ENCODE data around the gene UBAC2. TPM values are rescaled to one million over a fixed set of nuclear protein-coding genes. Genes with fewer than 3 reads are reported as not detected.

Gene UBAC2
- total and polyA plus RNA-seq, 4 donors, result 32.9 to 42.3 (median 35.3) TPM

GRCh38 chr13:99303863-99304521 lies 103.3 kb downstream of the UBAC2 start:
- WGBS, result 82% methylated on average over 14 of the region's 14 CpGs
- Histone ChIP-seq H3K27ac (ENCODE audit: low read depth in 1 of 2, low read length in 2 of 2) (peak overlapping the region in 1 of 2 donors; percentile 20), H3K9me3 (ENCODE audit: control insufficient read depth in 4 of 4, low read length in 3 of 4) (no peaks in the 10 kb centered on the region), H3K9ac (ENCODE audit: low read depth in 1 of 2, low read length in 2 of 2) (no peak overlapping the region), H3K4me1 (ENCODE audit: control insufficient read depth in 4 of 4, insufficient read depth in 4 of 4, low read length in 3 of 4) (no peaks in the 10 kb centered on the region), H3K4me3 (ENCODE audit: low read depth in 1 of 3, low read length in 3 of 3) (no peak overlapping the region), H3K27me3 (ENCODE audit: control insufficient read depth in 4 of 4, insufficient read depth in 4 of 4, low read length in 3 of 4) (no peaks in the 10 kb centered on the region), H3K36me3 (ENCODE audit: control insufficient read depth in 4 of 4, insufficient read depth in 3 of 4, low read depth in 1 of 4, low read length in 3 of 4) (no peaks in the 10 kb centered on the region)
- TF ChIP-seq, protein P1, sequence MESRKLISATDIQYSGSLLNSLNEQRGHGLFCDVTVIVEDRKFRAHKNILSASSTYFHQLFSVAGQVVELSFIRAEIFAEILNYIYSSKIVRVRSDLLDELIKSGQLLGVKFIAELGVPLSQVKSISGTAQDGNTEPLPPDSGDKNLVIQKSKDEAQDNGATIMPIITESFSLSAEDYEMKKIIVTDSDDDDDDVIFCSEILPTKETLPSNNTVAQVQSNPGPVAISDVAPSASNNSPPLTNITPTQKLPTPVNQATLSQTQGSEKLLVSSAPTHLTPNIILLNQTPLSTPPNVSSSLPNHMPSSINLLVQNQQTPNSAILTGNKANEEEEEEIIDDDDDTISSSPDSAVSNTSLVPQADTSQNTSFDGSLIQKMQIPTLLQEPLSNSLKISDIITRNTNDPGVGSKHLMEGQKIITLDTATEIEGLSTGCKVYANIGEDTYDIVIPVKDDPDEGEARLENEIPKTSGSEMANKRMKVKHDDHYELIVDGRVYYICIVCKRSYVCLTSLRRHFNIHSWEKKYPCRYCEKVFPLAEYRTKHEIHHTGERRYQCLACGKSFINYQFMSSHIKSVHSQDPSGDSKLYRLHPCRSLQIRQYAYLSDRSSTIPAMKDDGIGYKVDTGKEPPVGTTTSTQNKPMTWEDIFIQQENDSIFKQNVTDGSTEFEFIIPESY (IDR thresholded peaks at IDR 0.05), result no peak
- TF ChIP-seq EGR1 (IDR thresholded peaks at IDR 0.05; ENCODE audit: low read depth in 2 of 2) (no peak), SP1 (IDR thresholded peaks at IDR 0.05) (no peak), FOXA1 (IDR thresholded peaks at IDR 0.05) (no peak), MAX (IDR thresholded peaks at IDR 0.05) (no peak), HNF4G (IDR thresholded peaks at IDR 0.05) (no peak), TAF1 (conservative IDR thresholded peaks at IDR 0.05) (no peak), NR2F2 (IDR thresholded peaks at IDR 0.05) (no peak), GABPA (IDR thresholded peaks at IDR 0.05 in 1 of 2, conservative IDR thresholded peaks at IDR 0.05 in 1 of 2) (no peak), CTCF (IDR thresholded peaks at IDR 0.05; ENCODE audit: low read depth, low read length, missing input control) (no peak), FOXA2 (IDR thresholded peaks at IDR 0.05) (no peak), ATF3 (IDR thresholded peaks at IDR 0.05) (no peak), RAD21 (IDR thresholded peaks at IDR 0.05) (no peak), JUND (IDR thresholded peaks at IDR 0.05) (no peak)
- TF ChIP-seq, protein P2, sequence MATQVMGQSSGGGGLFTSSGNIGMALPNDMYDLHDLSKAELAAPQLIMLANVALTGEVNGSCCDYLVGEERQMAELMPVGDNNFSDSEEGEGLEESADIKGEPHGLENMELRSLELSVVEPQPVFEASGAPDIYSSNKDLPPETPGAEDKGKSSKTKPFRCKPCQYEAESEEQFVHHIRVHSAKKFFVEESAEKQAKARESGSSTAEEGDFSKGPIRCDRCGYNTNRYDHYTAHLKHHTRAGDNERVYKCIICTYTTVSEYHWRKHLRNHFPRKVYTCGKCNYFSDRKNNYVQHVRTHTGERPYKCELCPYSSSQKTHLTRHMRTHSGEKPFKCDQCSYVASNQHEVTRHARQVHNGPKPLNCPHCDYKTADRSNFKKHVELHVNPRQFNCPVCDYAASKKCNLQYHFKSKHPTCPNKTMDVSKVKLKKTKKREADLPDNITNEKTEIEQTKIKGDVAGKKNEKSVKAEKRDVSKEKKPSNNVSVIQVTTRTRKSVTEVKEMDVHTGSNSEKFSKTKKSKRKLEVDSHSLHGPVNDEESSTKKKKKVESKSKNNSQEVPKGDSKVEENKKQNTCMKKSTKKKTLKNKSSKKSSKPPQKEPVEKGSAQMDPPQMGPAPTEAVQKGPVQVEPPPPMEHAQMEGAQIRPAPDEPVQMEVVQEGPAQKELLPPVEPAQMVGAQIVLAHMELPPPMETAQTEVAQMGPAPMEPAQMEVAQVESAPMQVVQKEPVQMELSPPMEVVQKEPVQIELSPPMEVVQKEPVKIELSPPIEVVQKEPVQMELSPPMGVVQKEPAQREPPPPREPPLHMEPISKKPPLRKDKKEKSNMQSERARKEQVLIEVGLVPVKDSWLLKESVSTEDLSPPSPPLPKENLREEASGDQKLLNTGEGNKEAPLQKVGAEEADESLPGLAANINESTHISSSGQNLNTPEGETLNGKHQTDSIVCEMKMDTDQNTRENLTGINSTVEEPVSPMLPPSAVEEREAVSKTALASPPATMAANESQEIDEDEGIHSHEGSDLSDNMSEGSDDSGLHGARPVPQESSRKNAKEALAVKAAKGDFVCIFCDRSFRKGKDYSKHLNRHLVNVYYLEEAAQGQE (IDR thresholded peaks at IDR 0.05), result no peak
- DNase-seq (ENCODE audit: low spot score), result no peak

- no peak for DNase-seq (ENCODE audit: low spot score)
- Histone ChIP-seq H3K9ac (ENCODE audit: low read depth in 1 of 2, low read length in 2 of 2) (peak overlapping the region in 1 of 2 donors; percentile 17), H3K4me1 (ENCODE audit: control insufficient read depth in 4 of 4, insufficient read depth in 4 of 4, low read length in 3 of 4) (no peaks in the 10 kb centered on the region), H3K4me3 (ENCODE audit: low read depth in 1 of 3, low read length in 3 of 3) (no peak overlapping the region), H3K27me3 (ENCODE audit: control insufficient read depth in 4 of 4, insufficient read depth in 4 of 4, low read length in 3 of 4) (no peaks in the 10 kb centered on the region), H3K36me3 (ENCODE audit: control insufficient read depth in 4 of 4, insufficient read depth in 3 of 4, low read depth in 1 of 4, low read length in 3 of 4) (peaks cover 0 to under 1% (median 0%) of the 10 kb centered on the region in 4 donors), H3K9me3 (ENCODE audit: control insufficient read depth in 4 of 4, low read length in 3 of 4) (no peaks in the 10 kb centered on the region), H3K27ac (ENCODE audit: low read depth in 1 of 2, low read length in 2 of 2) (peak overlapping the region in 1 of 2 donors; percentile 8)
- no peak for TF ChIP-seq GABPA (IDR thresholded peaks at IDR 0.05 in 1 of 2, conservative IDR thresholded peaks at IDR 0.05 in 1 of 2)
- no peak for TF ChIP-seq ATF3 (IDR thresholded peaks at IDR 0.05)
- TF ChIP-seq YY1 (IDR thresholded peaks at IDR 0.05), result no peak
- TF ChIP-seq, protein P1 (IDR thresholded peaks at IDR 0.05), result no peak
- TF ChIP-seq SP1 (IDR thresholded peaks at IDR 0.05), result no peak
- no peak for TF ChIP-seq HNF4G (IDR thresholded peaks at IDR 0.05)
- no peak for TF ChIP-seq FOXA2 (IDR thresholded peaks at IDR 0.05)
- no peak for TF ChIP-seq CTCF (IDR thresholded peaks at IDR 0.05; ENCODE audit: low read depth, low read length, missing input control)
- TF ChIP-seq TAF1 (conservative IDR thresholded peaks at IDR 0.05), result no peak
- TF ChIP-seq EGR1 (IDR thresholded peaks at IDR 0.05; ENCODE audit: low read depth in 2 of 2), result no peak
- no peak for TF ChIP-seq RAD21 (IDR thresholded peaks at IDR 0.05)
- no peak for TF ChIP-seq RXRA (IDR thresholded peaks at IDR 0.05)
- TF ChIP-seq MAX (IDR thresholded peaks at IDR 0.05), result no peak
- WGBS, result 81% methylated on average over 4 of the region's 4 CpGs
These were observed 103.9 kb downstream of the UBAC2 start for GRCh38 chr13:99304541-99304940.
